GM21619 (cell line): ENCODE measurements around the gene CLTB.
"Not testable (repeated sequence)": the region's sequence is repeated elsewhere in the genome, so short reads cannot be mapped to it uniquely, and the experiment has no call there.

Experiments used
- ATAC-seq: cut with Tn5 transposase; IDR thresholded peaks from one replicate; pipeline ENCODE4 v1.9.1; 2021; ENCODE audit not compliant: unreplicated experiment

Gene CLTB, protein sequence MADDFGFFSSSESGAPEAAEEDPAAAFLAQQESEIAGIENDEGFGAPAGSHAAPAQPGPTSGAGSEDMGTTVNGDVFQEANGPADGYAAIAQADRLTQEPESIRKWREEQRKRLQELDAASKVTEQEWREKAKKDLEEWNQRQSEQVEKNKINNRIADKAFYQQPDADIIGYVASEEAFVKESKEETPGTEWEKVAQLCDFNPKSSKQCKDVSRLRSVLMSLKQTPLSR

GRCh38 chr5:176415952-176416924, at the start of gene CLTB:
Gene CLTB (minus strand): TSS chr5:176416539. CDS start chr5:176416363, 176 bp downstream.
- ATAC-seq = peak; percentile 93

GRCh38 chr5:176463113-176463764, 46.9 kb upstream of the CLTB start:
- no peak for ATAC-seq

- ATAC-seq = no peak
These were observed 45.0 kb upstream of the CLTB start for GRCh38 chr5:176461349-176461748.

- ATAC-seq = no peak
These were observed 42.7 kb upstream of the CLTB start for GRCh38 chr5:176458904-176459561.

- no peak for ATAC-seq
These were observed 38.5 kb upstream of the CLTB start for GRCh38 chr5:176454724-176455394.

- no peak for ATAC-seq
These were observed 33.7 kb upstream of the CLTB start for GRCh38 chr5:176450077-176450476.

DNA sequence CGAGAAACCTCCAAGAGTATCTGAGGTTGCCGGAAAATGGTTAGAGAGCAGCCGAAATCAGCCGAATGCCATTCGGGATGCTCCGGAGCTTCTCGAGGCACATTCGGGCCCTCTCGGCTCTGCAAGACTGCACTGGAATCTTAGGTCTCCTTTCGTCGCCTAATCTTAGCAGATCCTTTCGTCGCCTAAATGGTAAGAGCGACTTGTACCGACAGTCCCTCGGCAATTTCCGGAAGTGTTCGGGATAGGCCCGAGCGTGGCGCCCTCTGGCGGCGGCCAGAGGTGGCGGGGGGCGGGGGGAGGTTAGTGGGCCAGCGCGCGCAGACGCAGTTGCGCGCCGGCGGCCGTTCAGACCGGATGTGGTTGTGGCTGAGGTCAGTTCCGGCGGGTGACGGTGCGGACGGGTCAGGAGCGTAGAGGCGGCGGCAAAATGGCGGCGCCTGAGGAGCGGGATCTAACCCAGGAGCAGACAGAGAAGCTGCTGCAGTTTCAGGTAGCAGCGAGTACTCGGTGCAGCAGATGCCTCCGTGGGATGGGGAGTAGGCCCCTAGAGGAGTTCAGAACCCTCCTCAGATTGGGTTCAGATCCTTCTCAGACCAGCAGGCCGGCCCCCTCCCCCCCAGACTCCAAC, 31.8 kb upstream of the CLTB start, which contains the start of gene FAF2:
TSS of gene FAF2 (plus strand) at position 408 of the 631 bp plus-strand sequence. CDS start at position 431, 23 bp downstream.
- peak; percentile 91 for ATAC-seq

DNA sequence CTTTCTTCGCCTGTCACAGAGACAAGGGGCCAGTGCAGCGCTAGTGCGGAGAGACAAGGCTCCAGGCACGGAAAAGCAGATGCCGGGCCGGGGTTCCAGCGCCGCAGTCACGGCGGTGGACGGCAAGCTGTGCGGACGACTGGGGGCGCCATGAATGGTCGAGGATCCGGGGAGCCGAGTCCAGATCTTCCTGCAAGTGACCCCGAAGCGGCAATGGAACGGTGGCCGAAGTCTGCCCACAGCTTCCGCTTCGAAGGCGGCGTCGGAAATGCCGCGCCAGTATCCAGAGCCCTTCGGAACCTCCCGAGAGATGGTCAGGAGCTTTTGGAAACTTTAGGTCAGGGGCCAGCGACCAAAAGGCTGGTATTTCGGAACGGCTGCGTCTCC, 31.2 kb upstream of the CLTB start:
- ATAC-seq = peak; percentile 25

DNA sequence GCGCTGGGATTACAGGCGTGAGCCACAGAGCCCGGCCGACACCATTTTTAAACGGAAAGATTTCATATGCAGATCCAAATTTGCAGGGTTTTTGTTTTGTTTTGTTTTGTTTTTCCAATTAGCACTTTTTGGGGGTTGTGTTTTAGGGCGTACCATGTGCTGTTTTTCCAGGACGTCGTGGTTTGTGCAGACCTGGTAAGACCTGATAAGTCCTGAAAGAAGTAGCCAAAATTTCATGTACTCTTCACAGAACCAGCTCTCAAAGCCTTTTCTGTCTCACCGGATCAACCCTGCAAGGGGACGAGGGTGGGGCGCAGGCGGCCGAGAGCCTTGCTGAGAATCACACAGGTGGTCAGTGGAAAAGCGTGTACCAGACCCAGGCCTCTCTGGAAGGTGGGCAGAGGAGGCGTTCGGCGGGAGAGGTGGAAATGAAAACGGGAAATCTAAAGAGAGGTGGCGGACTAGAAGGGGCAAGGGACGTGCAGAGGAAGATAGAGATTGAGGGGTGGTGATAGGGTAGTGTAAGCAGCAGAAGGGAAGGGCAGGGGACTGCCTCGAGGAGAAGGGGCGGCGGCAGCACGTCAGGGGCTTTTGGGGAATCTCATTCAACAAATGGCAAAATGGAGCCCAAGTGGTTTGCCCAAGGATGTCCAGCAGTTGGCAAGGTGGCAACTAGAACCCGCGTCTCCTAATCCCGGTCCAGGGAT, 30.7 kb upstream of the CLTB start:
- ATAC-seq = peak; percentile 1

DNA sequence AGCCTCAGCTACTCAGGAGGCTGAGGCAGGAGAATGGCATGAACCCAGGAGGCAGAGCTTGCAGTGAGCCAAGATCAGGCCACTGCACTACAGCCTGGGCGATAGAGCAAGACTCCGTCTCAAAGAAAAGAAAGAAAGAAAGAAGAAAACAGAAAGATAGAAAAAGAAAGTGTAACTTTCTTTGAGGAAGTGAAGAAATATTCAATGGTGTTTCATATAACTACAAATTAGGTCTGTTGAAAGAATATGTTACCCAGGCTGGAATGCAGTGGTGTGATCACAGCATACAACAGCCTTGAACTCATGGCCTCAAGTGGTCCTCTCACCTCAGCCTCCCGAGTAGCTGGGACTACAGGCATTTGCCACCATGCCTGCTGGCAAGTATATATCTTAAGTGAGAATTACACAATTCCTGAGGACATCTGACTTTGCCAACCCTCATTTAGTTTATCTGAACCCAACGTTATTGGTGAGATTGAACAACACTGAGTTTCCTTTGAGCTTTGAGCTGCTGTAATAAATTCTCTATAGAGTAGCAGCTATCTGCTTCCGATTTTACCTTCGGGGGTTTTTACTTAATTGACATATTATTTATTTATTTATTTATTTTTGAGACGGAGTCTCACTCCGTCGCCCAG, 29.8 kb upstream of the CLTB start:
- no peak for ATAC-seq

DNA sequence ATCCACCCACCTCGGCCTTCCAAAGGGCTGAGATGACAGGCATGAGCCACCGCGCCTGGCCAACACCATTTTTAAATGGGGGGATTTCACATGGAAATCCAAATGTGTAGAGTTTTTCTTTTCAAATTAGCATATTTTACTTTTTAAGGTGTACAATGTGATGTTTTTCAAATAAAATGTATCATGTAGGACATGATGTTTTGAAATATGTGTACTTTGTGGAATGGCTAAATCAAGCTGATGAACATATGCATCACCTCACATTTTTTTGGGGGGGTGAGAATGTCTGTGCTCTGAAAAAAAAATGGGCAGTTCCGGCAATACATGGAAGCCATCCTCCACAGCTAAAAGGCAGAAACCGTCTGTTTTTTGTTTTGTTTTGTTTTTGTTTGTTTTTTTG, 28.4 kb upstream of the CLTB start:
- ATAC-seq = no peak

DNA sequence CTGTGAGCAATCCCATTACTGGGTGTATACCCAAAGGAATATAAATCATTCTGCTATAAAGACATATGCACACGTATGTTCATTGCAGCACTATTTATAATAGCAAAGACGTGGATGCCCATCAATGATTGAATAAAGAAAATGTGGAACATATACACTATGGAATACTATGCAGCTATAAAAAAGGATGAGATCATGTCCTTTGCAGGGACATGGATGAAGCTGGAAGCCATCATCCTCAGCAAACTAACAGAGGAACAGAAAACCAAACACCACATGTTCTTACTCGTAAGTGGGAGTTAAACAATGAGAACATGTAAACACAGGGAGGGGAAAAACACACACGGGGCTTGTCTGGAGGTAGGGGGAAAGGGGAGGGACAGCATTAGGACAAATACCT, 26.6 kb upstream of the CLTB start:
- ATAC-seq = not testable (repeated sequence)

GRCh38 chr5:176441921-176442323, 25.6 kb upstream of the CLTB start:
- ATAC-seq = no peak

GRCh38 chr5:176440927-176441706, 24.8 kb upstream of the CLTB start:
- no peak for ATAC-seq

DNA sequence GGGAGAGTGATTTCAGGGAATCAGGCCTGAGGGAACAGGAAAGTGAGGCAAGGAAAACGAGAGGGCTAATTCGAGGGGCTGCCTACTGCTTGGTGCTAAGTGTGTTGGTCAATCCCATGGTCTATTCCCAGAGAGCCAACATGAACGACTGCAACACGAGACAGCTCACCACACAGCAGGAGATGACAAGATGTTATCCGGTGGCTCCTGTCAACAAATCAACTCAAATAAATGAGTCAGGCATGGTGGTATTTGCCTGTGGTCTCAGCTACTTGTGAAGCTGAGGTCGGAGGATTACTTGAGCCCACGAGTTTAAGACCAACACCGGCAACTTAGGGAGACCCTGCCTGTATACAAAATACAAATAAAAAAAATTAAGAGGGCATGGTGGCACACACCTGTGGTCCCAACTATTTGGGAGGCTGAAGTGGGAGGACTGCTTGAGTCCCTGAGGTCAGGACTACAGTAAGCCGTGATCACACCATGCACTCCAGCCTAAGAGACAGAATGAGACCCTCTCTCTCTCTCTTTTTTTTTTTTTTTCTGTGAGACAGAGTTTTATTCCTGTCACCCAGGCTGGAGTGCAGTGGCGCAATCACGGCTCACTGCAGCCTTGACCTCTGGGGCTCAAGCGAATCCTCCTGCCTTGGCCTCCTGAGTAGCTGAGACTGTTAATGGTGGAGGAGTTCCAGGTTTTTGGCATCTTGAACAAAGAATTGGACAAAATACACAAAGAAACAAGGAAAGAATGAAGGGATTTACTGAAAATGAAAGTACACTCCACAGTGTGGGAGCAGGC, 22.8 kb upstream of the CLTB start:
- no peak for ATAC-seq

GRCh38 chr5:176436656-176437055, 20.3 kb upstream of the CLTB start:
- ATAC-seq = no peak

DNA sequence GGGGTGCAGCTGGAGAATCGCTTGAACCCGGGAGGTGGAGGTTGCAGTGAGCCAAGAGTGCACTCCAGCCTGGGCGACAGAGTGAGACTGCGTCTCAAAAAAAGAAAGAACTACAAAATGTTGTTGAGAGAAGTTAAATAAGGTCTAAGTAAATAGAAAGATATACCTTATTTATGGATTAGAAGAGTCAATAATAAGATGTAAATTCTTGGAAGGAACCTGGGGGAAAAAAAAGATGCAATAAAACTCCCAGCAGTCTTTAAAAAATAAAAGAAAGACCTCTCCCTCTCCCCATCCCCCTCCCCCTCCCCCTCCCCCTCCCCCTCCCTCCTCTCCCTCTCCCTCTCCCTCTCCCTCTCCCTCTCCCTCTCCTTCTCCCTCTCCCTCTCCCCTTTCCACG, 16.4 kb upstream of the CLTB start:
- ATAC-seq = no peak
